Head of caudate nucleus (tissue), 42 donors: ENCODE measurements around the gene PPP1R9B.
A peak's percentile ranks its signal among the peaks of the same experiment; 100 is the strongest.

Source experiments
- DNase-seq, 42 donors: peaks; one replicate each; pipeline versions ENCODE4 v3.0.0 to v3.0.0-alpha.2; 2020 to 2021; ENCODE audit warnings: mixed read lengths in 7 of 42
- intact Hi-C: fragments of 100-400 bp; cut with DNase I; formaldehyde crosslinking; loops from one replicate; pipeline ENCODE4 v1.15.0; 2022

Gene PPP1R9B

DNA sequence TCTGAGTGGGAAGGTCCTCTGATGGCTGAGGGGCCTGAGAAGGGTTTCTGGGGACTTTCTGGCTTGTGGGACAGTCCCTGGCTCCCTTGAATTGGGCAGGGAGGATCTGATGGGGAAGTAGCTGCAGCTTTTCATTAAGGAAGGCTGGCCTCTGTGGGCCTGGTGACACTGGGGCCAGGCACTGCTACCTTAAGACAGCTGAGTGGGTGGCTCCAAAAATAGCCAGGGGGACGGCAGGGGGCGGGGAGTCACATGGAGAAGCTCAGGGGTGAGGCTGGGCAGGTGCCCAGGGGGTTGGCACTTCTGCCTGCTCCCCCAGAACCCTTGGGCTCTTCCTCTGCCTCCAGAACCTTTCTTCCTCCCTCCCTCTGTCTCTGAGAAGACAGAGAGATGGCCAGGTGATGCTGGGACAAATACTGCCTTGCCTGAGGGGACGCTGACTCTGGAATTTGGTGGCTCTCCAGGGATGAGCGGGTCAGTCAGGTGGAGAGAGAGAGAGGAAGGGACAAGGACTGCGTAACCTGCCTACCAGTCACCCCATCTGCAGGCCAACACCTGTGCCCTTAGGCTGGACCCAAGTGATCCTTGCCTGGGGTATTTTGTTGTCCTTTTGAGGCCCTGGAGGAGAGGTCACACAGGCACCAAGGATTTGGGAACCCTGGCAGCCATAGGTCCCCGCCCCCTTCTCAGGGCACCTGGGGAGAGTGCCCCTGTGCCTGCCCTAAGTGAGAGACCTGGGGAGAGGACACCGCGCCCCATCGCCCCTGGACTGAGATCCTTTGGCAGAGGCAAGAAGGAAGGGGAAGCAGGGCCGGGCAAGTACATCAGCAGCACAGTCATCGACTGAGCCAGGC, 13.6 kb upstream of the PPP1R9B start:
- DNase-seq: no peak
- intact Hi-C loops: no loop called here

DNA sequence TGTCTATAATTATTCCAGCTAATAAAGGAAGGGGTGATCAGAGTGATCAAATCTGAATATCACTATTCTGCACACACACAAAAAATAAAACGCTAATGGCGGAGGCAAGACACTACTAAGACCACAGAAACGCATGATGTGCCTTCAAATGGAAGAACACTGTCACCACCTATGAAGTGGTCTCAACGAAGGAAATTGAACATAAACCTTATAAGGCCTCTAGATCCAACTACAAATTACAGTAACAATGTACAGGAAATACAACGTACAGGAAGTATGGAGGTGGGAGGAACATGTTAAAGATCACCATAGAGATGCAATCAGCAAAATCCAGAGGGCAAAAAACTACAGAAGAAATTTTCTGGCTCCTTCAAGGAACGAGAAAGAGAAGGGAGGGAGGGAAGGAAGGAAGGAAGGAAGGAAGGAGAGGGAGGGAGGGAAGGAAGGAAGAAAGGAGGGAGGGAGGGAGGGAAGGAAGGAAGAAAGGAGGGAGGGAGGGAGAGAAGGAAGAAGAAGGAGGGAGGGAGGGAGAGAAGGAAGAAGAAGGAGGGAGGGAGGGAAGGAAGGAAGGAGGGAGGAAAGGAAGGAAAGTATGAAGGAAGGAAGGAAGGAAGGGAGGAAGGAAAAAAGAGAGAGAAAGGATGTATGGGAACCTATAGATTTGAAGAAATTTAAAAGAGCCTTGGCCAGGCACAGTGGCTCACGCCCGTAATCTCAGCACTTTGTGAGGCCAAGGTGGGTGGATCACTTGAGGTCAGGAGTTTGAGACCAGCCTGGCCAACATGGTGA, 12.2 kb upstream of the PPP1R9B start:
- no peak for DNase-seq
- intact Hi-C loops: no loop called here

DNA sequence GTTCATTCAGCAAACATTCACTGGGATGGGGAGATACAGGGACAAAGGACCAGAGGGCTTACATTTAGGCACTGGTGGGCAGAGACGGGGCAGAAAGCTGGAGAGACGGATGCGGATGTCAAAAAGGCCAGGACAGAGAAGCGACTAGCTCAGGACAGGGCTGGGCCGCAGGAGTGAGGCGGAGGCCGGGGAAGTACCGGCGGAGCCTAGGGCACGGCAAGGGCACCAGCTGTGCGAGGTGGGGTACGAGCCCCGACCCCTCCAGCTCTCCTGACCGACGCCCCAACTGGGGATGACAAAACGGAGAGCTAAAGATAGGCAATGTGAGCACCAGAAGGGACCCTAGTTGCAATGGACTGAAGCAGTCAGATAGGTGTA, 11.4 kb upstream of the PPP1R9B start:
- intact Hi-C loops: no loop called here

DNA sequence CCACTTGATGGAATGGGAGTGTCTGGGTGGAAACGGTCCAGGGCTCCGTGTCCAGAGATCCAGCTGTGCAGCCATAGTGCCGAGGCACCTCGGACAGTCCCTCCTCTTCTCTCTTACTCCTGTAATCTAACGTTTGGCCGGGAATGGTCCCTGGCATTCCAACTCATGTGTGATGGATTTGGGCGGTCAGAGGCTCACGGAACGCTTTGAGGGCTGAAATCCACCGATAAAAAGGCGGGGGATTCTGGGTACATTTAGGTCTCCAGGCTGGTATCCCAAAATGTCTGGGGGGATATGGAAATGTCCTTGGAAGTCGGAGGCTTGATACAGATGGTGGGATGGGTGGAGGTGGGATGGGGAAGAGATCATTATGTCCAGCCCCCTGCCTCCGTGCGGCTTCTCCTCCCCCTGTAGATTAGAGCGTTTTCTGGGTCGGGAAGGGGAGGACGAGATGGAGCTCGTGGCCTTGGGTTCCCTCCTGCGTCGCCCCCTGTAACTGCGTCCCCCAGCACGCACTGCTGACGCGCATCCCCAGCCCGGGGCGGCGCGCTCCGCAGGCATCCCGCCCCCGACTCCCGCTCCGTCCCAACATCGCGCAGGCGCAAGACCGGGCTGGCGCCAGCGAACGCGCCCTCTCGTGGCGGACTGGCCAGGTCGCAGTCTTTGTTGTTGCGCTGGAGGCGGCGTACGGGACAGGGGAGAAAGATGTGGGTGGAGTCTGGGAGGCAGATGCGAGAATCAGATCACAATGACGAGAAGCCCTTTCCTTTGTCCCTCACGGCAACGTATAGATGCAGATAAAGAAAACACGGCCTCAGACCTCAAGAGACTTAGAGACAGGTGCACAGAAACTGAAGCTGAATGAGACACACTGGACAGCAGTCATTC, 10.8 kb upstream of the PPP1R9B start:
- intact Hi-C loops: no loop called here
- DNase-seq: peak; percentile 79 to 98 (median 94)

More for the DNA sequence above, 11.4 kb upstream of the PPP1R9B start:
- DNase-seq: no peak

DNA sequence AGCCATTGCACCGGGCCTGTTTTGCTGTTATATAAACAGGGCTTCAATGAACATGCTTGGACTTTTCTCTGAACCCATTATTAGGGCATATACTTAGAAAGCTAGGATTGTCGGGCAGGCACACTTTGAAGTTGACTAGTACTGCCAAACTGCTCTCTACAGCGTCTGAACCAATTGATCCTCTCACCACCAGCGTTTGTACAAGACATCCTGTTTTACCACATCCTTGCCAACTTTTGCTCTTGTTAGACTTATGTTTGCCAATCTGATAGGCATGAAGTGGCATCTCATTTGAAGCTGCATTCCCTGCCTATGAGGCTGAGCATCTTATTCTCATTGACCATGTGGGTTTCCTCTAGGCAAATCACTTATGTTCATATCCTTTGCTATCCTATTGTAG, 7.4 kb upstream of the PPP1R9B start:
- intact Hi-C loops: no loop called here
- DNase-seq: no peak

DNA sequence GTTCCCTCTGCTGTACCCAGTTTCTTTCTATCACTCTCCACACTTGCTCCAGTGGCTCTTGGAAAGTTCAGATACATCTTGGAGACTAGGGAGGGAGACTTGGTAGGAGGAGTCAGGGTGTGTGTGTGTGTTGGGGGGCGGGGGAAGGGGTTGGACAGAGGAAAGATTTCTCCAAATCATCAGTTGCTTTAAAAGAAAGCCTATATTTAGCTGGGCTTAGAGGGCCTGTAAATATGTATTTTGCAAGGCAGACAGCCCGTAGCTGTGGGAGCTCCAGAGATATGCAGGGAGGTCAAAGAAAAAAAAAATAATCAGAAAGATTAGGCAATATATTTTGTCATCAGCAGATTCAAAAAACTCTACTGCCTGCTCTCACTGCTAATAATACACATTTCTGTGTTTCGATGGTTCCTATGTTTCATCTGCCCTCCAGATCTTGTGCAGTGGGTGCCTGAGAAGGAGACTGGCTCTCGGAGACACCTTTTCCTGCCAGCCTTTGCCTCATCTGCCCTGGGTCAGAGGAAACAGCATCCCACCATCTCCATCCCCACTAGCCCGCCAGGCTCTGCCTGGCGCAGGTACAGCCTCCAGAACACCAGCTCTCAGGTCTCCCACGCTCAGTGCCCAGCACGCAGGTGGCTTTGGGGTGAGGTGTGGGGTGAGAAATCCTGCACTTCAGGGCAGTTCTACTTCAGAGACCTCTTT, 4.8 kb upstream of the PPP1R9B start:
- no peak for DNase-seq
- intact Hi-C loops: no loop called here

DNA sequence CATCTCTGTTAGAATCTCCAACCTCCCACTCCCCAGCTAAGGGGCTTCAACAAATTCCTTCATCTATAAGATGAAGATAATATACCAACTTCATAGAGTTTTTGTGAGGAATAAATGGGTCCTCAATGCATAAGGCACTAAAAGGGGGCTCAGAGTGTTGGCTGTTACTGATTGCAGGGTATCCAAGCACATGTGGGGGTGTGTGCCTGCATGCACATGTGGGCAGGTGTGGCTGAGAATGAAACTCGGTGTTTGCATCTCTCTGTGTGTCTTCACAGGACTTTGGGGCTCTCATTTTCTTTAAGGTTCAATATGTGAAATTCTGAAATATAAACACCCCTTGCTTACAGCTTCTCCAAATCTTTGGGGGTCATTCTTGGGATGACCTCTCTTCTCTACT, 4.1 kb upstream of the PPP1R9B start:
- intact Hi-C loops: no loop called here
- DNase-seq: no peak

DNA sequence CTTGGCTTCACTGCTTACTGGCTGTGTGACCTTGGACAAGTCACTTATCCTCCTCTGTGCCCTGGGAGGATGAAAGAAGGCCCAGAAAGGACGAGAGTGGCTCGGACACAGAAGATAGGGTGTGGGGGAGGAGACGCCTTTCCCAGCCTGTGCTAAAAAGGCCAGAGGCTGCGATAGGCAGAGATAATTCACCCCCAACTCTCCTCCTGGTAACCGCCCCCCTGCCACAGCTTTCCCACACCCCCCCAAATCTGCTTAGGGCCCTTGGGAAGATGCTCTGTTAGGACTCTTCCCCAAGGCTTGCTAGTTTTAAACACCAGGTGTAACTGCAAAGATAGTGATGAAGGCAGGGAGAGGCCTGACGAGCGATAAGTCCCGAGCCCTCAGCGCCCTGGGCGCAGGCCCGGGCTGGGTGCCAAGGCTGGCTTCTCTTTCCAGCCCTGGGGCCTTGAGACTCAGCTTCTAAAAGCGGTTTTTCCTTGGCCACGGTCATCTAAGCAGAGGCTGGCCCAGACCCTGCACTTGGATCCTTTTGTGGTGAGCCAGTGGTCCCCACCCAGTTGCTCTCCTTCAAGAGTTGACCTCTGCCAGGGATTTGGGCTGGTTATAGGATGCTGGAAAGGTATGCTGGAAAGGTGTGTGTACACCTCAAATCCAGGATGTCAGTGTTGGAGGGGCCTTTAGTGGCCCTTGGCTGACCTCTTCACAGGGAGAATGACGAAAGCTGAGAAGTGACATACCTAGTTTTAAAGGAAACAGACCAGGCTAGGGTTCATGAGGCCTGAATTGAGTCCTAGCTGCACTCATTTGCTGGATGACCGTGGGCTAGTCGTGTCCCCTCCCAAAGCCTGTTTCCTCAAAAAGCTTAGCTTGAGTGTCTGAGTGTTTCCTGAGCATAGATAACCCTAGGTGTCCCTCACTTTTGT, 3.4 kb upstream of the PPP1R9B start:
- intact Hi-C loops: no loop called here
- peak in 4 of 42 donors; percentile 30 to 50 (median 36) for DNase-seq

DNA sequence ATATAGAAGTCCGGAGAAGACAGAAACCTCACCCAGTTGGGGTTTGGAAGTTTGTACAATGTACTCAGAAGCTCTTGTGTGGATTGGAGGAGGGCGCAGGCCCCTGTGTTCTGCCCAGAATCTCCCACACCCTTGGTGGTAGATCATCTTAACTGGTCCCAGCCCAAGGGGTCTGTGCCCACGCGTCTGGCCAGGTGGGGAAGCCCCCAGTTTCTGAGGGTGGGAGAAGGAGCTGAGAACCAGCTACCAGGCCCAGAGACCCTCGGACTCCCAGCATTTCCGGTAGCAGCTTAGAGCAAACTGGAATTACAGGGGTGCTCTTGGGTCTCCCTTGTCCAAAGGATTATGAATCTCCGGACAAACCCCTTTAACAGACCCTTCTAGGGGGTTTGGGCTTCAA, 2.3 kb upstream of the PPP1R9B start:
- no peak for DNase-seq
- intact Hi-C loops: no loop called here

DNA sequence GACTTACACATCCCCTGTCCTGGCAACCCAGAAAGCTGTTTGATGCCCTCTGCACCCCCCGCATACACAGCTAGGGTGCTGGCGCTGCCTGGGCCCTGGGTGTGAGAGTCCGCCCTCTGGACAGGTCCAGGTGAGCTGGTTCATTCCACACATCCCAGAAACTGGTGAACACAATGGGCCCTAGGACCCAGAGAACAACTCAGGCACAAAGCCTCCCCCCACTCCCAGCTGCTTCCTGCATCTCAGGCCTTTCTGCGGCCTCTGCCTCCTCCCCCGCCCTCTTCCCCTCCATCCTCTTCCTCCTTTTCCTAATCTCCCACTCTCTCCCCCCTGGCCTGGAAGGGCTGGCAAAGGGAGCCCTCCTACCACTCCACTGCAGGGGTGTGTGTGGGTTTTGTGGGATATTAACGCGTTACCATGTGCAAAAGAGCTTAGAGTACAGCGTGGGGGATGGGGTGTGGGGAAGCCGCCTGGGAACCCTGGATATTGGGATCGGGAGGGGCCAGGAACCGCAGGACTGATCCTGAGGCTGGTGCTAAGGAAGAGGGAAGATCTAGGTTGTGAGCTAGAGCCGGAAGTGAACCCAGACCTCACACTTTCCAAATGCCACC, 1.6 kb upstream of the PPP1R9B start:
- DNase-seq: peak; percentile 81 to 97 (median 93)
- intact Hi-C loops: loop anchor here (2.0 kb wide), 1 partner anchor 57 kb away; the partner anchor contains the start of gene PDK2

DNA sequence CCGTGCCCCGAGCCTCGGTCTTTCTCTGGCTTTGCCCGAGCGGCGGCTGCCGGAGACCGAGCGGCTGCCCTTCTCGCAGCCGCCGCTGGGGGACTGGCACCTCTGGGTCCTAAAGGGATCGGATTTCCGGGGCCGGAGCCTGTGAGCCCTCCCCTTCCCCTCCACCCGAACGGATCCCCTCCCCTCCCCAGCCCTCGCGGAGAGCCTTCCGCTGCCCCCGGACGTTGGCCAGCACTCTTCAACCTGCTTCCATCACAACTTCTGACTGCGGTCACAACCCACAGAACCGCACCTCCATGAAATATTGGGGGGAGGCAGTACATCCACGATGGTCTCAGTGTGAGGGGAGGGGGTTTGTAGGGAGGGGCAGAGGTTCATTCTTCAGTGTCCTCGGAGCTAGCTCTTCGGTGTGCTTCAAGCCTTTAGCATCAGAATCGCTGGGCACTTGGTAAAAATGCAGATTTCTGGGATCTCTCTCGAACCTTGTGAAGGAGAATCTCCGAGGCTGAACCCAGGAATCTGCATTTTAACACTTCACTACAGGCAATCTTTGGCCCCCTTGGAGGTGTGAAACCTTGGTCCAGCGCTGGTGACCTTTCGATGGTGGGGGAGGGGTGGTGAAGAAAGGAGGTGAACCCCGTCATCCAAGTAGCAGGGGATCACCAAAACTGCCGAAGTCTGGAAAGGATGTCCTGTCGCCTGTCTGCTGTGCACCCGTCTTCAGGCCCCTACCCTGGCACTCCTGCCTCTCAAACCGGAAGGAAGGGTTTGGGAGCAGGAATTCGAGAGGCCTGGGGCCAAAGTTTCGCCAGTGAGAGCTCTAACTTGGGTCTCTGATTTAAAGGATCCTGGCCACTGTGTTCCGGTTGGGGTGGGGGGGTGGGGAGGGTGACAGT, 812 bp upstream of the PPP1R9B start:
- DNase-seq: peak; percentile 72 to 97 (median 93)
- intact Hi-C loops: loop anchor here (2.0 kb wide), 1 partner anchor 56 kb away; the partner anchor contains the start of gene PDK2

DNA sequence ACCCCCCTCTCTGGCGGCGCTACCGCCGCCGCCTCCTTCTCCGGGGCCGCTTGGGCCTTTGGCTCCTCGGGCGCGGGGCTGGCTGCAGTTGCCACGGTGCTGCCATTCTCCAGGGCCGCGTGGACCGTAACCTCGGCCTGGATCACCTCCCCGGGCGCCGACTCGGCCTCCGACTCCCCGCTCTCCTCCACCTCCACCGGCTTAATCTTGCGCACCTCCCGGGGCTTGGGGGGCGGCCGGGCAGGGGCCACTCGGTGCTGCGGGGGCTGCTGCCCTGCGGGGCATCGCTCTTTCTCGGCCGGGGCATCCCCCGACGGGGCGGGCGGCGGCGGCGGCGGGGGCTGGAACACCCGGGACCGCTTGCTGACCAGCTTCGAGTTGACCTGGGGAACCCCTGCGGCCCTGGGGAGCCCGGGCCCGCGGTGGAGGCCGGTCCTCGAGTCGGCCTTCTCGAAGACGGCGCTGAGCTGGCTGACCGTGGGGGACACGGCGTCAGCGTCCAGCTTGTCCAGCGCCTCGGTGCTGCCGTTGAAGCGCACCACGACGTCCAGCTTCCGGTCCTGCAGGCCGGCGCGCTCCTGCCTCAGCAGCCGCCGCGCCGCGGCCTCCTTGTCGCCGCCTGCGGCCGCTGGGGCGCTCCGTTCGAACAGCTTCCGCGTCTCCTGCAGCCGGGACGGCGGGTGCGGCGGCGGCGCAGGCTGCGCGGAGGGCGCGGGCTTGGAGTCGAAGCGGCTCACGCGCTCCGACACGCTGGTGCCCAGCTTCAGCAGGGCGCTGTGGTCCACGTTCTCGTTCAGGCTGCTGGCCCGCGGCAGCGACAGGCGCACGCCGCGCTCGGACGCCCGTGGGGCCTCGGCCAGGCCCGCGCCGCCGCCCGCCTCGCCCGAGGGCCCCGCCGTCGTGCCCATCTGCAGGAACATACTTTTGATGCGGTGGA, 792 bp downstream of the PPP1R9B start:
- intact Hi-C loops: loop anchor here (2.0 kb wide), 1 partner anchor 55 kb away; the partner anchor contains the start of gene PDK2
- peak in 38 of 42 donors; percentile 22 to 80 (median 63) for DNase-seq

DNA sequence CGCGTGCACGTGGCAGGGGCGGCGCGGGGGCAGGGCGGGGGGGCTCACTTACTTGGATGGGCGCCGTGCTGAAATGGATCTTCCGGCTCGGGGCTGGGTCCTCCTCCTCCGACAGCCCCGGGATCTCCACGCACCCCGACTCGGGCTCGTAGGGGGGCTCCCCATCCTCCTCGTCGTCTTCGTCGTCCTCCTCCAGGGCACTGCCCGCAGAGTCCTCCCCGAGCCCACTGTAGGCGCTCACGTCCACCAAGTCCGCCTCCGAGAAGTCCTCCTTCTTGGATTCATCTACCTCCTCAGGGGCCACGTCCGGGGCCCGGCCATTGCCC, 1.4 kb downstream of the PPP1R9B start:
- intact Hi-C loops: no loop called here

DNA sequence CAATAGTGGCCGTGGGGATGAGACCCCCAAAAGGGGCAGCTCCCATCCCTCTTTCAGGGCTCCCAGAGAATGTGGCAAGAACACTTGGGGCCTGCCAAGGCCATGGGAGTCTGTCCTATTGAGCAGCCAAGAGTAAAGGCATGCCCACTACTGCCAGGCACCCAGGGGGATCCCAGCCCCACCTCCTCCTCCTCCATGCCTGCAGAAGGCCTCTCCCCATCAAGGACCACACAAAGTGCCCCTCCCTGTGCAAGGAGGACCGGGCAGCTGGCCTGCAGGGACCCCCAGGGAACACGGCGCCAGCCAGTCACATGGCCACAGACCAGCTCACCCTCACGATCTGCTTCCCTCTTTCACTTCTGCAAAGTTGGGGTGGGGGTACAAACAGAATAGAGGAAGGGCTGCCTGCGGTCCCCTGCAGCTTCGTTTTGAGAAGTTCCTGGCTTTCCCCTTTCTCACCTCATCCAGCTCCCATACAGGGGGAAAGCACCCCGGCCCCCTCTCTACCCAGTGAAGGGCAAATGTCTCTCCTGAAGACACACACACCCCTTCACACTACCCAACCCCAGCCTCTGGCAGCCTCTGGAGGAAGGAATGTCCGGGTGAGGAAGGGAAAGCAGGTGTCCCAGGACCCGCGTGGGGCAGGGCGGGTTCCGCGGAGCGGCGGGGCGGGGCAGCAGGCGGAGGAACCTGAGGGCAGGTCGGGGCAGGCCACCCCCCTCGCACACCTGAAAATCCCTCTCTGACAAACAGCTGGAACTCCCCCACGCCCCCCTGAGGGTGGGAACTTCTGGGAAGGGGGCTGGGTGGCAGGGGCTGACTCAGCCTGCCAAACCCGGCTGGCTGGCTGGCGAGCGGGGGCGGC, 2.0 kb downstream of the PPP1R9B start:
- intact Hi-C loops: no loop called here
- DNase-seq: peak; percentile 34 to 87 (median 66)

More for the DNA sequence above, 1.4 kb downstream of the PPP1R9B start:
- DNase-seq: no peak
